Measurements from ENCODE around the gene TMEM9.

TMEM9 gene

GRCh38 chr1:201154389-201155165 lies at the start of gene TMEM9:
Gene TMEM9, minus strand, starts transcription at chr1:201154474. Its CDS starts 551 bp downstream, at chr1:201153923.
- DNase-seq (ENCODE audit: low spot score): peak; percentile 96

GRCh38 chr1:201198598-201198997 lies 44.3 kb upstream of the TMEM9 start:
- no peak for DNase-seq (ENCODE audit: low spot score)

GRCh38 chr1:201194046-201194445 lies 39.8 kb upstream of the TMEM9 start:
- DNase-seq (ENCODE audit: low spot score): no peak

- no peak for DNase-seq (ENCODE audit: low spot score)
These were observed 38.1 kb upstream of the TMEM9 start for GRCh38 chr1:201192261-201192788.

GRCh38 chr1:201191653-201192260 lies 37.5 kb upstream of the TMEM9 start:
- no peak for DNase-seq (ENCODE audit: low spot score)

GRCh38 chr1:201190624-201191051 lies 36.4 kb upstream of the TMEM9 start, which contains the start of gene IGFN1:
Gene IGFN1, plus strand, starts transcription at chr1:201190824. Its CDS starts 2,470 bp downstream, at chr1:201193294.
- DNase-seq (ENCODE audit: low spot score): no peak

- no peak for DNase-seq (ENCODE audit: low spot score)
These were observed 35.7 kb upstream of the TMEM9 start for GRCh38 chr1:201190005-201190404.

GRCh38 chr1:201189085-201189484 lies 34.8 kb upstream of the TMEM9 start:
- DNase-seq (ENCODE audit: low spot score): no peak

GRCh38 chr1:201186192-201186591 lies 31.9 kb upstream of the TMEM9 start:
- DNase-seq (ENCODE audit: low spot score): no peak

GRCh38 chr1:201185527-201186128 lies 31.4 kb upstream of the TMEM9 start:
- DNase-seq (ENCODE audit: low spot score): no peak

- no peak for DNase-seq (ENCODE audit: low spot score)
These were observed 30.8 kb upstream of the TMEM9 start for GRCh38 chr1:201185123-201185453.

GRCh38 chr1:201184307-201185122 lies 30.2 kb upstream of the TMEM9 start:
- peak; percentile 12 for DNase-seq (ENCODE audit: low spot score)

- no peak for DNase-seq (ENCODE audit: low spot score)
These were observed 29.5 kb upstream of the TMEM9 start for GRCh38 chr1:201183753-201184152.

GRCh38 chr1:201183209-201183608 lies 28.9 kb upstream of the TMEM9 start:
- DNase-seq (ENCODE audit: low spot score): no peak

- no peak for DNase-seq (ENCODE audit: low spot score)
These were observed 27.5 kb upstream of the TMEM9 start for GRCh38 chr1:201181726-201182125.

GRCh38 chr1:201181323-201181722 lies 27.0 kb upstream of the TMEM9 start:
- no peak for DNase-seq (ENCODE audit: low spot score)

GRCh38 chr1:201180901-201181300 lies 26.6 kb upstream of the TMEM9 start:
- DNase-seq (ENCODE audit: low spot score): no peak

- DNase-seq (ENCODE audit: low spot score): no peak
These were observed 25.9 kb upstream of the TMEM9 start for GRCh38 chr1:201180141-201180540.

GRCh38 chr1:201178718-201179117 lies 24.4 kb upstream of the TMEM9 start:
- no peak for DNase-seq (ENCODE audit: low spot score)

GRCh38 chr1:201176940-201177339 lies 22.7 kb upstream of the TMEM9 start:
- DNase-seq (ENCODE audit: low spot score): no peak

GRCh38 chr1:201175820-201176500 lies 21.7 kb upstream of the TMEM9 start:
- no peak for DNase-seq (ENCODE audit: low spot score)

GRCh38 chr1:201173736-201174135 lies 19.5 kb upstream of the TMEM9 start:
- DNase-seq (ENCODE audit: low spot score): no peak
